Inflammatory macrophage treated with lipopolysaccharide for 4 hours (primary cell): ENCODE data around the gene DNAAF8.

Source experiments
- DNase-seq: peaks from one replicate; pipeline ENCODE4 v3.0.0-alpha.2; 2020

DNAAF8 gene

DNA sequence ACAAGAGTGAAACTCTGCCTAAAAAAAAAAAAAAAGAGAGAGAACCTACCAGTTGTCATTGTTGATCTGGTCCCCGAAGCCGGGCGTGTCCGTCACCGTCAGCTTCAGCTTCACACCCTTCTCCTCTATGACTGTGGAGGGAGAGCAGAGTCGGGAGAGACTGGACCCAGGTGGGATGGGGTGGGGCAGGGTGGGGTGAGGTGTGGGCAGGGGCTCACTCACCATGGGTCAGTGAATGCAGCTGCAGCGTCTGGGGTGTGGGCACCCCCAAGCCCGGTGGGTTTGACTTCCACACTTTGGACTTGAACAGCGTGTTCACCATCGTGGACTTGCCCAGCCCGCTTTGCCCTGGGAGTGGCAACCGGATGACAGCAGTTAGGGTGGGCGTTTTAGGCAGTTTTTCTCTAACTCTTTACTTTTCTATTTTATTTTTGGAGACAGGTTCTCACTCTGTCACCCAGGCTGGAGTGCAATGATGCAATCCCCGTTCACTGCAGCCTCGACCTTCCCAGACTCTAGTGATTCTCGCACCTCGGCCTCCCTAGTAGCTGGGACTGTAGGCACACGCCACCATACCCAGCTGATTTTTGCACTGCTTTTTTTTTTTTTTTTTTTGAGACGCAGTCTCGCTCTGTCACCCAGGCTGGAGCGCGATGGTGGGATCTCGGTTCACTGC, 51.6 kb downstream of the DNAAF8 start:
- DNase-seq, result no peak

DNA sequence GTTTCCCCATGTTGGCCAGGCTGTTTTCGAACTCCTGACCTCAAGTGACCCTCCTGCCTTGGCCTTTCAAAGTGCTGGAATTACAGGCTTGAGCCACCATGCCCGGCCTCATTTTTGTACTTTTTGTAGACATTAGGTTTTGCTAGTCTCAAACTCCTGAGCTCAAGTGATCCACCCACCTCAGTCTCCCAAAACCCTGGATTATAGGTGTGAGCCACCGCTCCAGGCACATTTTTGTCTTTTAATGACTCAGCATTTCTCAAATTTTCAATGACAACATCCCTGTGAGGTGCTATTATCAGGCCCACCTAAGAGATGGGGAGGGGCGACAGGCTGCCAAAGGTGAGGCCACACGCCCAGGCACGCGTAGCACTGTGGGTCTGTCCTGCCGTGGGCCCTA, 52.7 kb downstream of the DNAAF8 start:
- no peak for DNase-seq

DNA sequence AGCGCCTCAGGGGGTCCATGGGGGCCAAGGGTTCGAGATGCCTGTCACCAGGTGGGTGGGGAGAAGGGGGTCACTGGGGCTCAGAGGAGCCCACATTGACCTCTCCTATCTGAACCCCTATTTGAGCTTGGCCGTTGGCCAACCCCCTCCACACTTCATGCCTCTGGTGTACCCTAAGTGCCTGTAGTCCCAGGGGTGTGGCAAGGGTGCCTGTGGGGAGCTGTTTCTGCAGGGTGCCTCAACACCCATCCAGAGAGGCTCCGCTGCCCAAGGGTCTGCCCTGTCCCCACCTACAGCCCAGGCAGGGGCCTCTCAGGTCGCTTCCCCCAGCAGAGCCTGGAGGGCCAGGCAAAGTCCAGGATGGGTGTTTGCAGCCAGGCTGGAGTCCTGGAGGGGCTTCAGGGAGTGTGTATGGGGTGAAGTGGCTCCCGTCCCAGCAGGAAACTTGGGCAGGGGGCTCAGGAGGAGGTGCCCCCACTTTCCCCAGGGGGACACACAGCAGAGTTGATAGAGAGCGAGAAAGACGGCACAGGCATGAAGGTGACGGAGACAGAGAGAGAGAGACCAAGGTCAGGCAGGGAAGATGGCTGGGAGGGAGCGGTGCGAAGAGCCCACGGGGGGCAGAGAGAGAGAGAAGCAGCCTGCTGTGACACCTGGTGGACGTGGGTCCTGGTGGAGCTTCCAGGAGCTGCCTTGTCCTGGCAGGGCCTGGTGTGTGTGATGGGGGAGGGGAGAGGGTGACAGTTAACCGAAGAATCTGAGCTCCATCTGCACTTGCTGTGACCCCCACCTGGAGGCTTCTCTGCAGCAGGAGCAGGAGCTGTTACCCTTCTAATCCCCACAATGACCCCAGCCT, 53.5 kb downstream of the DNAAF8 start, which contains the start of gene SEPTIN12:
TSS of gene SEPTIN12 (minus strand) at position 719 of the 856 bp plus-strand sequence. CDS start at position 19, 700 bp downstream.
- no peak for DNase-seq

DNA sequence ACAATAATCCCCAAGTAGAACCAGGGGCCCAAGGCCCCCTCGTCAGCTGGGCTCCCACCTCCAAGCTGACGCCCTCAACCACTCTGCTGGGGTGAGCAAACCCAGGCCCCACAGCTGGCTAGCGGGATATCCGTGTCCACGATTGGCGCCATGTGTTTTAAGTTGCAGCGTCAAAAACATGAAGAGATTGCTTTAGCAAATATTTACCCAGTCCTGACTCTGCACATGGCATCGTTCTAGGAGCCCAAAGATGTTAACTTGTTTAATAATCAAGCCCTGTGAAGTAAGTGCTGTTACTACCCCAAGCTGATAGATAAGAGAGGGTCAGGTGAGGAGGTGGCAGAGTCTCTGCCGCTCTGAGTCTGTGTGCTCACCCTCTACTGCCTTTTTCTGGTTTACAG, 54.2 kb downstream of the DNAAF8 start:
- no peak for DNase-seq

DNA sequence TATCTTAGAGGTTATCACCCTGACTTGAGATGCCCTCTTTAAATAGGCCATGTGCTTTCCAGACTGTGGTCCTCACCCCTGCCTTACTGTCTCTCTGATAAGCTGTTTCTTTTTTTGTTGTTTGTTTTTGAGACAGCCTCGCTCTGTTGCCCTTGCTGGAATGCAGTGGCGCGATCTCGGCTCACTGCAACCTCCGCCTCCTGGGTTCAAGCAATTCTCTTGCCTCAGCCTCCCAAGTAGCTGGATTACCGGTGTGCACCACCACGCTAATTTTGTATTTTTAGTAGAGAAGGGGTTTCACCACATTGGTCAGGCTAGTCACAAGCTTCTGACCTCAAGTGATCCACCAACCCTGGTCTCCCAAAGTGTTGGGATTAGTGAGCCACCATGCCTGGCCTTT, 54.6 kb downstream of the DNAAF8 start:
- no peak for DNase-seq

DNA sequence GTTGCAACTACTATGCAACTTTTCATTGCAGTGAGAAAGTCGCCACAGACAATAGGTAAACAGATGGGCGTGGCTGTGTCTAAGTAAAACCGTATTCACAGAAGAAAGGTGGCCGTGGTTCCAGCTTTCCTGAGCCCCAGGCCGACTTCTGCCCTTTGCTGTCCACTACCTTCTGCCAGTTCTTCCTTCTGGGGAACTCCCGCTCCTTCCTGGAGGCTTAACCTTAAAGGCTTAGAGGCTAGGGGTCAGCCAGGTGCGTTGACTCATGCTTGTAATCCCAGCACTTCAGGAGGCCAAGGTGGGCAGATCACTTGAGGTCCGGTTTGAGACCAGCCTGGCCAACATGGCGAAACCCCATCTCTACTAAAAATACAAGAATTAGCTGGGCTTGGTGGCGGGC, 55.9 kb downstream of the DNAAF8 start:
- no peak for DNase-seq

DNA sequence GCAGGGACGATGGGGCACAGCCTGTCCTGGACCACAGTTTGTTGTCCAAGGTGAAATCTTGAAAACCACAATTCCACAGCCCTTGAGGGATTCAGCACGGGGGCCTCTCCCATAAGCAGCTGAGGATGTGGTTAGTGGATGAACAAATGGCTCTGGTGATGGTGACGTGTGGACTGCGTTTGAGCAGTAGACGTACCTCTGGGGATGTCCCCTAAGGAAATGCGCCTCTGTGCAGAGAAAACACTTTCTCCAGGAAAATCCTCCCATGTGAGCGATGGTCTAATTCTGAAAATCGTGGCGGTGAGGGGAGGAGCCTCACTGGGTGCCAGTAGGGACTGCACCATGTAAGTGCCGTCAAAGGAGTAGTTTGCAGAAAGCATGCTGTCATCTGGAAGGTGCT, 56.5 kb downstream of the DNAAF8 start:
- no peak for DNase-seq

DNA sequence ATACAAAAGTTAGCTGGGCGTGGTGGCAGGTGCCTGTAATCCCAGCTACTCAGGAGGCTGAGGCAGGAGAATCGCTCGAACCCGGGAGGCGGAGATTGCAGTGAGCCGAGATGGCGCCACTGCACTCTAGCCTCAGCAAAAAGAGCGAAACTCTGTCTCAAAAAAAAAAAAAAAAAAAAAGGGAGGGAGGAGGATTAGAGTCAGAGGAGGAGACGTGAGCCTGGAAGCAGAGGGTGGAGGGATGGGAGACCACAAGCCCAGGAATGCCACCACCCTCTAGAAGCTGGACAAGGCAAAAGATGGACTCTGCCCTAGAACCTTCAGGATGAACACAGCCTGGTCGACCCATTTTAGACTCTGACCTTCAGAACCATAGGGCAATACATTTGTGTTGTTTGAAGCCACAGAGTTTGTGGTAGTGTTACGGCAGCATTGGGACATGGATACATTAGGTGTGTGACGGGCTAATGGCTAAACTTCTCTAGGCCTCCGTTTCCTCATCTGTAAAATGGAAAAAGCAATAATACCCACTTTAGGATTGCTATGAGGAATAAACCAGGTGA, 58.7 kb downstream of the DNAAF8 start:
- no peak for DNase-seq

DNA sequence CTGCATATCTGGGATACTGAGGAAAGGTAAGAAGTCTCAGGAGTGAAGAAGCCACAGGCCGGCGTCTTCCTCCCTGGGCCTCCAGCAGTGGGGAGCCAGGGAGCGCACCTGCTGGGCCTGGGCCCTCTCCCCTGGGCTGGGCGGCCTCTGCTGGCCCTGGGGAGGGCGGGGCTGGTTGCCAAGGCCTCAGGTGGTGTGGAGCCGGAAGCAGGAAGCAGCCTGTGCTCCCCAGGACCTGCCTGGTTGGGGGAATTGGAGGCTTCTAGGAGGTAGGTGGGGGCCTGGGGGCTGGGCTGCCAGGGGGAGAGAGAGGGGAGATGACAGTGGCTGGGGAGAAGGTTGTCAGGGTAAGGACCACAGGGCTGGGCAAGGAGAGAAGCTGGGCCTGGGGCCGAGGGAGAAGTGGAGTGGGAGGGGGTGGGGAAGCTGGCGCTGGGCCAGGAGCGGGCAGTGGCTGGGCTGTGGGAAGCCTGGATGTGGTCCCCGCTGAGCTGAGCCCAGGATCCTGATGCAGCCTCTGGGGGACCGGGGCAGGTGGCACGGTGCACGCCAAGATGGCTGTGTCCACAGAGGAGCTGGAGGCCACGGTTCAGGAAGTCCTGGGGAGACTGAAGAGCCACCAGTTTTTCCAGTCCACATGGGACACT, 61.0 kb downstream of the DNAAF8 start, which contains the start of gene SMIM22:
TSS of gene SMIM22 (plus strand) at position 189 of the 647 bp plus-strand sequence. CDS start at position 555, 366 bp downstream.
- no peak for DNase-seq

DNA sequence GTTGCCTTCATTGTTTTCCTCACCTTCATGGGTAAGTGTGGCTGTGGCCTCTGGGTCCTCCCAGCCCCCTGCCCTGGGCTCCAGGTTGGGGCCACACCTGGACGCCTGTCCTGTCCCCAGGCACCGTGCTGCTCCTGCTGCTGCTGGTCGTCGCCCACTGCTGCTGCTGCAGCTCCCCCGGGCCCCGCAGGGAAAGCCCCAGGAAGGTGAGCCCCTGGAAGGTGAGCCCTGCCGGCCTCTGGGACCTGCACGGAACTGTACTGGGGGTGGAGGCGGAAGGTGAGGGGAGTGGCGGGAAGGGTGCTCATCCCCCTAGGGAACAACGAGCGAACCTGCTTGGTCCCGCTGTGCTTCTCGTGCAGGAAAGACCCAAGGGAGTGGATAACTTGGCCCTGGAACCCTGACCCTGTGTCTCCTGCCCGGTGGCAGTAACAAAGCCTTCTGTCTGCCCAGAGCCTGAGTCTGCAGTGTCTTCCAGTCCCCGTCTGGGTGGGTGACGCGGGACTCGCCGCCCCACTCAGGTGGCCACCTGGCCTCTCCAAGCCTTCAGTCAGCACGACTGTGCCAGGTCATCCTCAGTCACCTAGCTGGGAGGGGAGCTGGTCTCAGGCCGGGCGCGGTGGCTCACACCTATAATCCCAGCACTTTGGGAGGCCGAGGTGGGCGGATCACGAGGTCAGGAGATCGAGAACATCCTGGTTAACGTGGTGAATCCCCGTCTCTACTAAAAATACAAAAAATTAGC, 61.7 kb downstream of the DNAAF8 start:
- no peak for DNase-seq

DNA sequence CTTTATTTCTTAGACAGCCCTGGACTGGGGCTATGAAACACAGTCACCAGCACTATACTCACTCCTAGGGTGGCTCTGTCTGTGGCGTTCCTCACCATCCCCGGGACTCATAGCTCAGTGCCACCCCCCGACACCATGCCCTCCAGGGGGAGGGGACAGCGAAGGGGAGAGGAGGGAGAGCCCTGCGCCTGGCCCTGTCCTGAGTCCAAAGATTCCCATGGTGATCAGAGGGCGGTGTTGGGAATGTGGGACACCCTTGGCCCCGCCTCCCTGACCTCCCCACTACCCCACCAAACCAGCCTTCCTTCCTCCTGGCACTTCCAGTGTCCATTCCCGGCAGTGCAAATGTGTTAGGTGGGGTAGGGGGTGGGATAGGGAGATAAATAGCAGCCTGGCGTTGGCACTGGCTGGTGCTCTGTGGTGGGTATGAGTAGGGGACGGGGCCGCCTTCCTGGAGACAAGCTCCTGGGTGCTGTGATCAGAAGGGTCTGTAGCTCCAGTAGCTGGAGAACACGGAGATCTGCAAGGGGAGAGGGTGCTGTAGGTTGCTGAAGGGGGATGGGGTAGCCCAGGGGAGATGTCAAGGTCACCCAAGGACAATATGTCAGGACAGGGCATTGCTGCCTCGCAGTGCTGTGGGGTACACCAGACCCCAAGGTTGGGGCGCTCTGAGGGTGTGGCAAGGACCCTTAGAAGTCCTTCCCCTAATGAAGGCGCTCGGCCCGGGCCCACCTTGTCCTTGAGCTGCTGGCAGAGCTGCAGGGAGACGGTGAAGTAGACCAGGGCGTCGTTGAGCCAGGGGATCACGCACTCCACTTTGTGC, 62.9 kb downstream of the DNAAF8 start:
- no peak for DNase-seq

DNA sequence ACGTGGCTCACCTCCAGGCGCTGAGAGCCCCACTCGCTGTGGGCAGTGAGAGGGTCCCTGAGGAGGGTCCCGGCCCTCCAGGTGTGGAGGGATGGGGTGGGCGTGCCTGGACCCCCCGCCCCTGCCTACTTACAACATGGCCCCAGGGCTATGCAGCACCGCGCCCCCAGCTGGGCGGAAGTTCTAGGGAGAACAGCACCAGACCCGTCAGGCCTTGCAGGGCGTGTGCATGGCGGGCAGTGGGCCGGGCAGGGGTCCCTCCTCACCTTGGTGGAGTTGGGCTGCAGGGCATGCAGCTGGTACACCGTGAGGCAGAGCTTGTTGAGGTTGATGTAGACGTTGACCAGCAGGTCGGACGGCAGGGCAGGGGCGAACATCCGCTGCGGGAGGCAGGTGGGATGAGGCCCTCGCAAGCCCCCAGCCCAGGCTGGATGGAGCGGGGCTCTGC, 63.5 kb downstream of the DNAAF8 start:
- DNase-seq, result no peak

DNA sequence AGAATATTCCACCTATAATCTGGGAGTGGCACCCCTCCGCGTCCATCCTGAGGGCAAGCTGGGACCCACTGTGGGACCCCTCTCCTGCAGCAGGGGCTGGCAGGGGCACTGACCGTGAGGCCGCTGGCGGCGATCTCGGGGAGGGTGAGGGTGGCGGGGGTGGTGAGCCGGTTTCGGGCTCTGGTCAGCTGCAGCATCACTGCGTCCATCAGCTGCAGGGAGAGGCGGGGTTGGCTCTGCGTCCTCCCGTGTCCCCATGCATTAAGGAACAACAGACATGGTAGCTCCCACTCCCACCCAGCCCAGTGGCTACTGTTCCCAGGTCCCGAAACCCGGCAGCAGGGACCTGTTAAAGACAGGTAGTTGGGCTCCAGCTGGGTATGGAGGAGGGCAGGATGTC, 64.1 kb downstream of the DNAAF8 start:
- no peak for DNase-seq
